MM.1S (cell line): Measurements from ENCODE around the gene KIF25.

Source experiments
- EZH2 ChIP-seq: fragments of 300-600 bp; sonication (generic); optimal IDR thresholded peaks from 2 replicates; pipeline ENCODE3; 2017; ENCODE audit warnings: low read depth, mild to moderate bottlenecking, antibody characterized with exemption, low read length, mixed read lengths
- TF ChIP-seq, protein P1 (sequence below): fragments of 300-600 bp; sonication (generic); IDR thresholded peaks from 2 replicates; pipeline ENCODE4 v1.5.1; 2016; ENCODE audit warnings: antibody characterized with exemption, low read length, mixed read lengths

DNA sequence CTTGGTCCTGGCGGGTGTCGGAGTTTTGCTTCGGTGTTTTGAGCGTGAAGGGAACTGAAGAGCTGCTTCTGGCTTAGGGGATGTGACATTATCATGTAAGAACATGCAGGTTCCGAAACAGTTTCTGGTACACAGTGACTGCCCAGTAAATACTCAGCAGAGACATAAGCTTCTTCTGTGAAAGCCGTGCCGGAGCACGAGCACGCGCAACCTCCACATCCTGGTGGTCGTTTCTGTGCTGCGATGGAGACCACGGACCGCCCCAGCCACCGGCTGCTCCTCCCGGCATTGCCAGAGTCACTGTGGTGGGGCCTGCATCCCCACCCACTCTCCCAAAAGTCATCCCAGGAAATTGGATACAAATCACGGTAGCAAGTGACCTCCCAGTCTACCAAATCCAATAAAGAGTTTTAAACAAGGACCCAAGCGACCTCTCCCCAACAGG, 18.7 kb downstream of the KIF25 start:
- TF ChIP-seq, protein P1, sequence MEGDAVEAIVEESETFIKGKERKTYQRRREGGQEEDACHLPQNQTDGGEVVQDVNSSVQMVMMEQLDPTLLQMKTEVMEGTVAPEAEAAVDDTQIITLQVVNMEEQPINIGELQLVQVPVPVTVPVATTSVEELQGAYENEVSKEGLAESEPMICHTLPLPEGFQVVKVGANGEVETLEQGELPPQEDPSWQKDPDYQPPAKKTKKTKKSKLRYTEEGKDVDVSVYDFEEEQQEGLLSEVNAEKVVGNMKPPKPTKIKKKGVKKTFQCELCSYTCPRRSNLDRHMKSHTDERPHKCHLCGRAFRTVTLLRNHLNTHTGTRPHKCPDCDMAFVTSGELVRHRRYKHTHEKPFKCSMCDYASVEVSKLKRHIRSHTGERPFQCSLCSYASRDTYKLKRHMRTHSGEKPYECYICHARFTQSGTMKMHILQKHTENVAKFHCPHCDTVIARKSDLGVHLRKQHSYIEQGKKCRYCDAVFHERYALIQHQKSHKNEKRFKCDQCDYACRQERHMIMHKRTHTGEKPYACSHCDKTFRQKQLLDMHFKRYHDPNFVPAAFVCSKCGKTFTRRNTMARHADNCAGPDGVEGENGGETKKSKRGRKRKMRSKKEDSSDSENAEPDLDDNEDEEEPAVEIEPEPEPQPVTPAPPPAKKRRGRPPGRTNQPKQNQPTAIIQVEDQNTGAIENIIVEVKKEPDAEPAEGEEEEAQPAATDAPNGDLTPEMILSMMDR, result no peak
- no peak for TF ChIP-seq EZH2
